Hematopoietic multipotent progenitor cell treated with erythropoietin and hydrocortisone succinate and interleukin-3 and kit ligand, for 17 days (in vitro differentiated cells): ENCODE measurements around the gene RIOX2.

ENCODE experiments used
- DNase-seq: peaks from one replicate; pipeline ENCODE4 v3.0.0-alpha.2; 2015; ENCODE audit warnings: low spot score

RIOX2 gene

GRCh38 chr3:97954228-97954827 lies 17.9 kb downstream of the RIOX2 start:
- DNase-seq: no peak

- DNase-seq: no peak
These were observed 19.4 kb downstream of the RIOX2 start for GRCh38 chr3:97952872-97953271.

GRCh38 chr3:97952280-97952679 lies 20.0 kb downstream of the RIOX2 start:
- DNase-seq: no peak

- DNase-seq: no peak
These were observed 21.9 kb downstream of the RIOX2 start for GRCh38 chr3:97950360-97950759.

- no peak for DNase-seq
These were observed 22.5 kb downstream of the RIOX2 start for GRCh38 chr3:97949743-97950142.

GRCh38 chr3:97949110-97949485 lies 23.1 kb downstream of the RIOX2 start:
- no peak for DNase-seq

GRCh38 chr3:97948351-97949109 lies 23.7 kb downstream of the RIOX2 start:
- no peak for DNase-seq

GRCh38 chr3:97942801-97943546 lies 29.3 kb downstream of the RIOX2 start:
- DNase-seq: no peak

GRCh38 chr3:97940034-97940433 lies 32.2 kb downstream of the RIOX2 start:
- DNase-seq: no peak

- no peak for DNase-seq
These were observed 32.8 kb downstream of the RIOX2 start for GRCh38 chr3:97939401-97939800.

- DNase-seq: no peak
These were observed 33.8 kb downstream of the RIOX2 start for GRCh38 chr3:97938444-97938843.

GRCh38 chr3:97937205-97937604 lies 35.0 kb downstream of the RIOX2 start:
- DNase-seq: no peak

GRCh38 chr3:97935842-97936241 lies 36.4 kb downstream of the RIOX2 start:
- DNase-seq: no peak

GRCh38 chr3:97934980-97935695 lies 37.1 kb downstream of the RIOX2 start:
- no peak for DNase-seq

- DNase-seq: no peak
These were observed 39.8 kb downstream of the RIOX2 start for GRCh38 chr3:97932387-97932801.

- DNase-seq: no peak
These were observed 41.0 kb downstream of the RIOX2 start for GRCh38 chr3:97931218-97931617.

GRCh38 chr3:97930018-97930417 lies 42.2 kb downstream of the RIOX2 start:
- no peak for DNase-seq

- DNase-seq: no peak
These were observed 43.2 kb downstream of the RIOX2 start for GRCh38 chr3:97928986-97929385.

- no peak for DNase-seq
These were observed 44.5 kb downstream of the RIOX2 start for GRCh38 chr3:97927704-97928103.

- no peak for DNase-seq
These were observed 54.3 kb downstream of the RIOX2 start for GRCh38 chr3:97917813-97918536.

- no peak for DNase-seq
These were observed 55.7 kb downstream of the RIOX2 start for GRCh38 chr3:97916576-97916975.

GRCh38 chr3:97914388-97914787 lies 57.8 kb downstream of the RIOX2 start:
- DNase-seq: no peak
